AG04449 (cell line): Measurements from ENCODE around the gene NCOR1.
A peak's percentile ranks its signal among the peaks of the same experiment; 100 is the strongest.
"Not testable (repeated sequence)": the region's sequence is repeated elsewhere in the genome, so short reads cannot be mapped to it uniquely, and the experiment has no call there.

Experiments used
- CTCF ChIA-PET: fragments of 350-600 bp; formaldehyde crosslinking; extraction: SDS; loops from one replicate; lab custom pipeline; 2021; ENCODE audit warnings: antibody characterized with exemption; lab: Yijun Ruan, JAX
- POLR2A ChIA-PET: fragments of 400-600, 350-600 bp; formaldehyde crosslinking; extraction: SDS; loops from one replicate; lab custom pipeline; 2020; ENCODE audit warnings: antibody characterized with exemption, inconsistent platforms; lab: Yijun Ruan, JAX
- DNase-seq: peaks from one replicate; pipeline ENCODE4 v3.0.0-alpha.2; 2010; ENCODE audit warnings: low read depth, low spot score
- H3K4me3 ChIP-seq: 2 replicates; pipeline ENCODE4 v1.5.1; 2011; ENCODE audit warnings: low read depth, mild to moderate bottlenecking, control low read depth, low read length
- TF ChIP-seq, protein P1 (sequence below): IDR thresholded peaks from one replicate; pipeline ENCODE4 v1.5.1; 2011; ENCODE audit warnings: mild to moderate bottlenecking, moderate library complexity, low read length, control low read depth, inconsistent platforms; ENCODE audit not compliant: insufficient read depth; ENCODE audit errors: missing control alignments

The NCOR1 gene

GRCh38 chr17:16171613-16172012 is 43.7 kb downstream of the NCOR1 start:
- ChIA-PET POLR2A (no interaction called here), CTCF (no interaction called here)
- no peak for DNase-seq
- no peak overlapping the region for H3K4me3 ChIP-seq
- TF ChIP-seq, protein P1, sequence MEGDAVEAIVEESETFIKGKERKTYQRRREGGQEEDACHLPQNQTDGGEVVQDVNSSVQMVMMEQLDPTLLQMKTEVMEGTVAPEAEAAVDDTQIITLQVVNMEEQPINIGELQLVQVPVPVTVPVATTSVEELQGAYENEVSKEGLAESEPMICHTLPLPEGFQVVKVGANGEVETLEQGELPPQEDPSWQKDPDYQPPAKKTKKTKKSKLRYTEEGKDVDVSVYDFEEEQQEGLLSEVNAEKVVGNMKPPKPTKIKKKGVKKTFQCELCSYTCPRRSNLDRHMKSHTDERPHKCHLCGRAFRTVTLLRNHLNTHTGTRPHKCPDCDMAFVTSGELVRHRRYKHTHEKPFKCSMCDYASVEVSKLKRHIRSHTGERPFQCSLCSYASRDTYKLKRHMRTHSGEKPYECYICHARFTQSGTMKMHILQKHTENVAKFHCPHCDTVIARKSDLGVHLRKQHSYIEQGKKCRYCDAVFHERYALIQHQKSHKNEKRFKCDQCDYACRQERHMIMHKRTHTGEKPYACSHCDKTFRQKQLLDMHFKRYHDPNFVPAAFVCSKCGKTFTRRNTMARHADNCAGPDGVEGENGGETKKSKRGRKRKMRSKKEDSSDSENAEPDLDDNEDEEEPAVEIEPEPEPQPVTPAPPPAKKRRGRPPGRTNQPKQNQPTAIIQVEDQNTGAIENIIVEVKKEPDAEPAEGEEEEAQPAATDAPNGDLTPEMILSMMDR = no peak

DNA sequence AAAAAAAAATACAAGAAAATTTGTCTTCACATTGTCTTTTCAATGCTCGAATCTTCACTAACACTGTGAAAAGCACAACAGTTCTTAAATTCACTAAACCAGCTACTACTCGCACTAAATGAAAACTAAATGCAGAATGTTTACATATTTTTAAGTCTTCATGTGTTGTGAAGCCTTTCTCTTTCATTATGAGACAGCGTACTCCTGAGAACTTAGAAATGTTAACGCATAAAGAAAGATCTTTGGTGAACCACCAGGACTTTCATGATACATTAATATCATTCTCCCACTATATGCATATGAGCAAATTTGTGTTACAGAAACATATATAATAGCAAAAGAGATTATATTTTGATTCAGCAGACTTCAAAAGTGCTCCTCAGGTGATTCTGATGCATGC is 48.6 kb downstream of the NCOR1 start:
- DNase-seq, CTCF ChIA-PET, H3K4me3 ChIP-seq, POLR2A ChIA-PET: not testable (repeated sequence)

DNA sequence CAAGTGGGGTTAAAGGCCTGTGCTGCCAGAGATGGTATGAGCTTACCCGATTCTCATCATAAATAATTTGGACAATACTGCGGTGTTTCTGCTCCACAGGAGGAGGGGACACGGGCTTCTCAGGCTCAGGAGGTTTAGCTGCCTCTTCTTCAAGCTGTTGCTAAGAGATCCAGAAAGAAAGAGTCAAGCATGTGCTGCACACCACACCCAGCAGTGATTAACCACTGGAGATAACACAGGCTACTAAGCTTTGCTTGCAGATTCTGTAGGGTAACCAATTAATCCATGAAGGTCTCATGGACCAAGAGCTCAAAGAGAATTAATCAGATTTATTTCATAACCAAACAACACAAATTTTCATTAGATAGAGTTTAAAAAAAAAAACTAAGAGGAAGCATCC is 56.6 kb downstream of the NCOR1 start:
- DNase-seq = no peak
- TF ChIP-seq, protein P1 = no peak
- H3K4me3 ChIP-seq = no peak overlapping the region
- ChIA-PET CTCF (no interaction called here), POLR2A (no interaction called here)

DNA sequence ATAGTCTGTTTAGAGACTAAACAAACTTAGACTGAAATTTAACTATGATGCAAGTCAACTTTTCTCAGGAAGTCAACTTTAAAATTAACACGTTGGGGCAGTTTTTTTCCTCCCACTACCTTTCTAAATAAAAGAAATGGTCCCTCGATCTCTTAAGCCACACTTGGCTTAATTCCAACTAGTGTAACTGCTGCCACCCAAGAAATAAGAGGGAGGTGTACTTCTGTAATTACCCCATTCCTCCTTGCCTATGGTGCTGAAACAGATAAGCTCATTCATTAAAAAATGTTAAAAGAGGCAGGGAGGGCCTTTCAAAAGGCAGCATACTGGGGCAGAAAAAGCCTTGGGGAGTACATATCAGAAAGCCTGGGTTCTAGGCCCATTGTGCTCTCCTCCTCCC is 59.8 kb downstream of the NCOR1 start:
- H3K4me3 ChIP-seq = no peak overlapping the region
- POLR2A ChIA-PET = no interaction called here
- no peak for DNase-seq
- TF ChIP-seq, protein P1 = no peak
- CTCF ChIA-PET = no interaction called here

DNA sequence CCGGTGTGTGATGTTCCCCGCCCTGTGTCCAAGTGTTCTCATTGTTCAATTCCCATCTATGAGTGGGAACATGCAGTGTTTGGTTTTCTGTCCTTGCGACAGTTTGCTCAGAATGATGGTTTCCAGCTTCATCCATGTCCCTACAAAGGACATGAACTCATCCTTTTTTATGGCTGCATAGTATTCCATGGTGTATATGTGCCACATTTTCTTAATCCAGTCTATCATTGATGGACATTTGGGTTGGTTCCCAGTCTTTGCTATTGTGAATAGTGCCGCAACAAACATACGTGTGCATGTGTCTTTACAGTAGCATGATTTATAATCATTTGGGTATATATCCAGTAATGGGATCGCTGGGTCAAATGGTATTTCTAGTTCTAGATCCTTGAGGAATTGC is 63.0 kb downstream of the NCOR1 start:
- H3K4me3 ChIP-seq, DNase-seq, POLR2A ChIA-PET, CTCF ChIA-PET: not testable (repeated sequence)

DNA sequence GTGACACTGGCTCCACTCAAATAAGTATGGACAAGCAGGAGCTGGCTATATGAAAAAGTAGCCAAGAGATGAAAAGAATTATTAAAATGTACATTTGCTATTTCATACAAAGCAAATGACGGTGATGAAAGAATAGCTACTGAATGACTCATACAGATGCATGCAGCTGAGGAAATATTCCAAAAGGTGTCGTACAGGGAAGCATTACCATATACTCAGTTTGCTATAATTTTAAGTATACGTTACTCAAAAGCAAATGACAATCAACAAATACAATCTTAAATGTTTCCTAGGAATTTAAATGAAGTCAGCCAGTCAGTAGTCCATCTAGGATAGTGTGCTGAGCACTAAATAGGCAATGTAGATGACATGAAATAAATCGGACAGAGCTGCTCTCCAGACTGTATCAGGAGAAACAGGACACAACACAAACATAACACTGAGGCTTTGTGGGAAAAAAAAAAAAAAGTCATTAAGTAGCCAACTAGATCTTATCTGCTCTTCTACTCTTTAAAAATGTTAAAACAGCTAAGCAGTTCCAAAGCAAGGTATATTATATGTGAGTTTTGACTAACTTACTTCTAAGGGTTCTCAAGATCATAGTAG is 65.0 kb downstream of the NCOR1 start:
- DNase-seq = peak; percentile 7
- ChIA-PET CTCF (interaction anchor here (1.7 kb wide), 1 partner anchor 214 kb away, joined by 4 read pairs; no protein-coding TSS in a partner anchor), POLR2A (interaction anchor here (0.6 to 1.3 kb wide), 2 partner anchors 15 to 141 kb away, joined by 3 read pairs; no protein-coding TSS in a partner anchor)
- TF ChIP-seq, protein P1 = no peak
- H3K4me3 ChIP-seq = no peak overlapping the region

DNA sequence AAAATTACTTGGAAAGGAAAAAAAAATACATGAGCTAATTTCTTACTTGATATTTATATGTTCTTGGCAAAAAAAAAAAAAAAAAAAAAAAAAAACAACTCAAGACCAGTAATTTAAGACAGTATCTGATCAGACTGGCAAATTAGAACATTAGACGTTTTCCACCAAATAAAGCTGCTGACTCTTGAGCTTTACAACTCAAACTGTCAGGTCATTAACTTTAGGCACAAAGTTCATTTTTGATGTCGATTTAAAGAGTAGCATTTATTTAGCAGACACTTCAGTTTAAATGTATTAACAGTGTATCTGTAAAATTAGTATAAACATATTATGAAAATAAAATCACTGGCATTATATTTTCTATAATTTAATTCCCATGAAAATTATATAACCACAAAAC is 66.7 kb downstream of the NCOR1 start:
- TF ChIP-seq, protein P1 = no peak
- no peak for DNase-seq
- no peak overlapping the region for H3K4me3 ChIP-seq
- ChIA-PET CTCF (interaction anchor here (0.7 kb wide), 1 partner anchor 14 kb away, joined by 3 read pairs; no protein-coding TSS in a partner anchor), POLR2A (no interaction called here)

- CTCF ChIA-PET, H3K4me3 ChIP-seq, POLR2A ChIA-PET, DNase-seq: not testable (repeated sequence)
Measured at GRCh38 chr17:16145319-16145890, 69.9 kb downstream of the NCOR1 start.
